NCI-H446 (cell line): ENCODE results near the gene FXYD5.
"Not testable (repeated sequence)": the region's sequence is repeated elsewhere in the genome, so short reads cannot be mapped to it uniquely, and the experiment has no call there.

Experiments
- DNase-seq, 2 experiments: peaks; one replicate each; lab custom pipeline; 2025; lab: John Stamatoyannopoulos, UW

The FXYD5 gene

DNA sequence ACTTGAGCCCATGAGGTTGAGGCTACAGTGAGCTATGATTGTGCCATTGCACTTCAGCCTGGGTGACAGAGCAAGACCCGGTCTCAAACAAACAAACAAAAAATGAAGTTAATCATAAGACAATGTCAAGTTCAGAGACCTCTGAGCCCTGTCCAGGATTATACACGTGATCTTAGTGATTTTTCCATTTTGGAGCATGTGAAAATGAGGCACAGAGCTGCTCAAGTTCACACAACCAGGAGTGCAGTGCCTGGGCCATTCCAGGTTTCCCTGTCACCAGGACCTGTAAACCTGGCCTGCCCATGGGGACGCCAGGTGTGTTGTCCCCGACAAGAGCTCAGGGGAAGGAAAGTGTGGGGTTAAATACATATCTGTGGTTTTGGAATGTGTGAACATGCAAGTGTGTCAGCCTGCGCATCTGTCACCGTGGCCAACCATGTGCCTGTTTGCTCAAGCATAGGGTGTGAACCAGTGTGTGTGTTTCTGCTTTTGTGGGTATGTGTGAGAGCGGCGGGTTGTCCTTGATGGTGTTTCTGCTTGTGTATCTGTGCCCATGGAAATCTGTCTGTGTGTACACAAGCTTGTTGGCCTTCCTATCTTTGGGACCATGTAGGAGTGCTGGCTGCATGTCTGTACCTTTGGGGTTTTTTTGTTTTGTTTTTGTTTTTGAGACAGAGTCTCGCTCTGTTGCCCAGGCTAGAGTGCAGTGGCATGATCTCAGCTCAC is 17.4 kb upstream of the FXYD5 start:
- DNase-seq, result no peak

DNA sequence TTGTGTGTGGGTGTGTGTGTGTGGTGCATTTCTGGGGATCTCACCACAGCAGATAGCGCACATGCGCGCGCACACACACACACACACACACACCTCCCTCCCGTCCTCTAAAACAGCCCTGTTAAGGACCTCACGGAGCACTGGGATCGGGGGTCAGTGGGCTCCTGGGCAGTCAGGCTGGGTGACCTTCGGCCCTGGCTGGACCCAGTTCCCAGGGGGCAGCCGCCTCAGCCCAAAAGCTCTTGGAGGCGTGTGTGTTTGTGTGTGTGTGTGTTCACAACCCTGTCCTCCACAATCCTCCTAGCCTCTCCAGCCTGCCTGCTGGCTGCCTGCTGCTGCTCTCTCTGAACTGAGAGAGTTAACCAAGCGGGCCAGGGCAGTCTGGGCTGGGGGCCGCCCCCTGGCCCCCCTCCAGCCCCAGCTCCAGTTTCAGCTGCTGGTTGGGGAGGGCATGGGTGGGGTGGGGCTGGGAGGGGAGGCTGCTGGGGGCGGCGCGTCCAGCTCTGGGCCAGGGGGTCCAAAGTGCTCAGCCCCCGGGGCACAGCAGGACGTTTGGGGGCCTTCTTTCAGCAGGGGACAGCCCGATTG is 16.1 kb upstream of the FXYD5 start, which contains the start of gene FXYD1:
Gene FXYD1 (plus strand): TSS at position 520 of the 588 bp plus-strand sequence. CDS start 1,256 bp downstream, outside the sequence.
- no peak for DNase-seq

DNA sequence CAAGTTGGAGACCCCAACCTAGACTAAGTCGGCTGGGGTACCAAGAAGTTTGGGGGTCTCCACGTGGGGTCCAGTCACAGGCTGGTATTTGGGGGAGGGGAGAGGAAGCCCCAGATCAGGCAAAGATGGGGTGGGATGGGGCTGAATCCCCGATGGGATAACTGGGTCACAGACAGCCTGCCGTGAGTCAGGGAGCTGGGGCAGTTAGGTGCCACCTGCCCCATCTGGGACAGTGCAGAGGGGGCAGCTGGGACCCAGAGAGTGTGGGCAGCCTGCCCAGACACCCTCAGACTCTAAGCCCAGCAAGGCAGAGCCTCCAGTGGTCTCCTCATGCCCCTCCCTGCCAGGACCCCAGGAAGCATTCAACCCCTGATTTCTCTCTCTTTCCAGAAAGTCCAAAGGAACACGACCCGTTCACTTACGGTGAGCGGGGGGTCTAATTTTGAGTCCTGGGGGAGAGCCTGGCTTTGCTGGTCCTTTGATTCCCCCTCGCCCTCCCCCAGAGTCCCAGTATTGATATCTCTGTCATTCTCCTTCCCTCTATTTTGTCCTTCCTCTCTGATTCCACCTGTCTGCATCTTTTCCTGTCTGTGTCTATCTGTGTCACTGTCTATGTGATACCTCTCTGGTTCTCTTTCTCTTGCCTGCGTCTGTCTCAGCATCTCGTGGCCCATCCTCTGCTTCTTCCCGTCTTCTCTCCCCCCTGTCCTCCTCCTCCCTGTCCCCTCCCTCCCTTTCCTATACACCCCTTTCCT is 14.2 kb upstream of the FXYD5 start:
- DNase-seq, result no peak

DNA sequence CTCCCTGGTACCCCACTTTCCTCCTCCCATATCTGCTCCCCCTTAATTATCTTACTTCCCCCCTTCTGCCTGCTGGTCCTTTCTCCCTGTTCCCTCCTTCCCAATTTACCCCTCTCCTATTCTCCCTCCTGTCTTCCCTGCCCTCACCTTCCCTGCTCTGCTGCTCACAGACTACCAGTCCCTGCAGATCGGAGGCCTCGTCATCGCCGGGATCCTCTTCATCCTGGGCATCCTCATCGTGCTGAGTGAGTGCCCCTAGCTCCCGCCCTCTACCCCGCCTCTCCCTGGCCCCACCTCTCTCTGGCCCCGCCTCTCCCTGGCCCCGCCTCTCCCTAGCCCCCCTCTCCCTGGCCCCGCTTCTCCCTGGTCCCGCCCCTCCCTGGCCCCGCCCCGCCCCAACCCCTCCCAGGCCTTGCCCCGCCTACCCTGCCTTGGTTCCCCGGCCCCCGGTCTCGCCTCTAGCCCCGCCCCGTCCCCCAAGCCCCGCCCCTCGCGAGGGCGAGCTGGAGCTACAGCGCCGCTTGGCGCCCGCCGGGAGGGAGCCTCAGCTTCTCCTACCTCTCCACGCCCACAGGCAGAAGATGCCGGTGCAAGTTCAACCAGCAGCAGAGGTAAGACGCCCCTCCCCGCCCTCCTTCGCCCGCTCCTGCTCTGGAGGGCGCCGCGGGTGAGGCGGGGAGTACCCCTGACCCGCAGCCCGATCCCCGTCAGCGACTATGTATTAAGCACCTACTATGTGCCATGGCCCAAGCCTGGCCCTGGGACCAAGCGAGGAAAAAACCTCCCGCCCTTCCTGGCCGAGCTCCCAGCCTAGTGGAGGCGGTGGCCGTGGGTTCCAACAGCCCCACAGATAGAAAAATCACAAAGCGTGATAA is 13.3 kb upstream of the FXYD5 start:
- peak in 1 of 2 experiments; percentile 71 for DNase-seq

DNA sequence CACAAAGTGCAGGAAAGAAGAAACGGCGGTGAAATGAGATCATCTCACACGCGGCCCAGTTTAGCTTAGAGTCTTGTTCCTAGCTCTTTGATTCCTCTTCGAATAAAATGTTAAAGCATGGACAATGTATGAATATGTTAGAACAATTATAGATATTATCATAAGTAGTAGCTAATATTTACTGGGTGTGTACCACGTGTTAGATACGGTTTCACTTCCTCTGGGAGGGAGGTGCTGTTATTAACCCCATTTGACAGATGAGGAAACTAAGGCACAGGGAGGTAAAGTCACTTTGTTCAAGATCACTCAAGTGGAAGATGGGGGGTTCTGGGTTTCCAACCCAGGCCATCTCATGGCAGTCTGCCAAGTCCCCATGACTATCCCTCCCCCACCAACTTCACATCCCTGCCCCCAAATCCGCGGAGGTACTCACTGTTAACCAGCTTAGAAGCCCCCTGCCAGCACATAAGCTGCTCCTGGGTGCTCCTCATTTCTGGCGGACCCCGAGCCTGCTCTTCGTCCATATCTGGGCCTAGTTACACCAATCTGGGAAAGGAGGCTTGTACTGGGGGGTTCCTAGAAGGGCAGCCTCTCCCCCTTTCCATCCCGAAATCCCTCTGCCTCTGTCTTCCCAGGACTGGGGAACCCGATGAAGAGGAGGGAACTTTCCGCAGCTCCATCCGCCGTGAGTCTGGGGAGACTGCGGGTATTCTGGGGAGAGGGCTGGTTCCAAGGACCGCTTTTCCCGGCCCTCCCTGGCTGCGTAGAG is 12.5 kb upstream of the FXYD5 start:
- no peak for DNase-seq

DNA sequence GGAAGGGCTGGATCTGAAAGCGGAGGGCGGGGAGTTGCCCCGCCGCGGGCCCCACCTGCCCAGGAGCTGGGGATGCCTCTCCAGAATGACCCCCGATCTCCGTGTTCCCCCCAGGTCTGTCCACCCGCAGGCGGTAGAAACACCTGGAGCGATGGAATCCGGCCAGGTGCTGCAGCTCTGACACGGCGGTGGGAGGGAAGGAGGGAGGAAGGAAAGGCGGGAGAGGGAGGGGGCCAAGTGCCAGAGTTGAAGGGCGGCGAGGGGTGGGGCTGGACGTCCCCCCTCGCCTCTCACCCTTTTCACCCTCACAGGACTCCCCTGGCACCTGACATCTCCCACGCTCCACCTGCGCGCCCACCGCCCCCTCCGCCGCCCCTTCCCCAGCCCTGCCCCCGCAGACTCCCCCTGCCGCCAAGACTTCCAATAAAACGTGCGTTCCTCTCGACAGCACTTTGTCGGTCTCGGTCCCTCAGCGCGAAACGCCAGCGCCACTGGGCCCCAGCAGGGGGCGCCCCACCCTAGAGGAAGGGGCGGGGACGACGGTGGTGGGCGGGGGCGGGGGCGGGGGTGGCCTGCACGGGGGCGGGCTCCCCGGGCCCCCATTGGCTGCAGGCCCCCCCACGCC is 11.8 kb upstream of the FXYD5 start:
- DNase-seq, result peak in 1 of 2 experiments; percentile 14

DNA sequence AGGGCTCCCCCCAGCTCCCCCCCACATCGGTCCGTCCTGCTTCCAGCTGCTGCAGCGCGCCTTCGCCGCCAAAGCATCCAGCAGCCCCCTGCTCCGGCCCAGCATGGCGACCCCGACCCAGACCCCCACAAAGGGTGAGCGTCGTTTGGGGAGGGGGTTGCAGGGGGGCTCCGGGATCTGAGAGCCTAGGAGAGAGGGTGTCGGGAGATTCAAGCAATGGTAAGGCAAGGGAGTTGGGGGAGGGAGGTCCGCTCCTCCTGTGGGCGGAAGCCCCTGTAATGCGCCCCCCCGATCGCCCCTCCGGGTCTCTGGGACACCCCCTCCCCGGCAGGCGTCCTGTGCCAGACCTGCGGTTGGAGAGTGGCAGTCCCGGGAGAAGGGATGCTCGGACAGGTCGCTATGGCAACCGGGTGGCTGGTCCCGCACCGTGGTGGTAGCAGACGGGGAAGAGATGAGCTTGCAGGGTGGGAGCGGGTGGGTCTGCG is 11.3 kb upstream of the FXYD5 start, which contains the start of gene FXYD7:
Gene FXYD7 (plus strand): TSS at position 25 of the 485 bp plus-strand sequence. CDS start 79 bp downstream, at position 104.
- no peak for DNase-seq

DNA sequence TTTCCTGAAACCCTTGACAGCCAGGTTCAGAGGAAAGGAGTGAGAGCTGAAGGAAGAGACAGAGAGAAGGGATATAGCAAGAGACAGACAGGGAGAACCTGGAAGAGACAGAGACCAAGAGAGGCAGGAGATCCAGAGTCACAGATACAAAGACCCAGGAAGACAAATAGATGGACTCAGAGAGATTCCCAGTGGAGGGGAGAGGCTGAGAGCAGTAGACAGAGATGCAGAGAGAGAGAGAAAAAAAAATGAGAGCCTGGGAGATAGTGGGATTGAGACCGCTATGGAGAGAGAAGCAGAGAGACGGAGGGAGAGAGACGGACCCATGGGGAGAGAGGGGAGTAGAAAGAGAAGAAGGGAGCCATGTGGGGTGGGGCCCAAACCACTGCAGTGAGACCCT is 10.7 kb upstream of the FXYD5 start:
- DNase-seq, result no peak

DNA sequence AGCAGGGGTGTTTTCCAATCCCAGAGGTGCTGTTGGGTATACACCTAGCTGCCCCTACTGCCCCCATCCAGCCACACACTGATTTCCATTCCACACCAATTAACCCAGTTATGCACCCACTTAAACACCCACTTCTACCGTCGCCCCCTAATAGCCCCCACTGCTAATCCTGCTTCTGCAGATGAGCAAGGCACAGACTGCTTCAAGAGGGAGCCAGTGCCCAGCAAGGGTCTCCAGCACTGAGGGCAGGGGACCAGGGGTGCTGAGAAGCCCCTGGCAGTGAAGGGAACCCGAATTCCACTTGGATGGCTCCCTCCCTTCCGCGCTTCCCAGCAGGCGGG is 10.3 kb upstream of the FXYD5 start:
- no peak for DNase-seq

DNA sequence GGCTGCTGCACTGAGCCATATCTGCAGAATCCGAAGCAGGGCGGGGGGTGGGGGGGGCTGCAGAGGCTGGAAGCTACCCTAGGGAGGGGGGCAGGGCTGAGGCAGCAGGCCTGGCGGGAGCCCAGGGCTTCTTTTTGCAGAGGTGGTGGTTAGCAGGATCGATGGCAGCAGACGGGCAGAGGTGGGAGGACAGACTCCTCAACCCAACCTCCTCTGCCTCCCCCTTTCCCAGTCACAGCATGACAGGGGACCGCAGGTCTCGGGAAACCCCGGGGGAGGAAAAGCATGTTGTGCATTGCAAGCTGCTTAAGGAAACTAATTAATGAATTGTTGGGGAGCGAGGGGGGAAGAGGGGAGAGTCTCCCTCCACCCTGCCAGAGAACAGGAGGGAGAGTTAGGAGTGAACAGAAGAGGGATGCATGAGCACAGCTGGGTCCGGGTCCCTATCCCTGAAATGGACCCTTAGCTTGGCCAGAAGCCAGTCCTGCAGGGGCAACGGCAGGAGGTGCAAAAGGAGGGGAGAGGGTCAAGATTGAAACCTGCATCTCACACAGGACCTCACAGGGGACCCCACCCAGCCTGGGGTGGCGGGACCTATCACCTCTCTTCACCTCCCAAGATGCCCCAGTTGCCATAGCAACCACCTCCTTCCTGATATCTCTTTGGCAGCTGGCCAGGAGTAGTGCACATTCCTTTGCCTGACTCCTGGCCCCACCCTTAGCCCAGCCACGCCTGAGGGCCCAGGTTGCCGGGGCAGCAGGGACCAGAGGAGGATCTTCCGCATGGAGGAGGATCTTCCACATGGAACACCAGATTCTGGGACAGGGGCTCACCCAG is 9.7 kb upstream of the FXYD5 start:
- DNase-seq, result no peak

DNA sequence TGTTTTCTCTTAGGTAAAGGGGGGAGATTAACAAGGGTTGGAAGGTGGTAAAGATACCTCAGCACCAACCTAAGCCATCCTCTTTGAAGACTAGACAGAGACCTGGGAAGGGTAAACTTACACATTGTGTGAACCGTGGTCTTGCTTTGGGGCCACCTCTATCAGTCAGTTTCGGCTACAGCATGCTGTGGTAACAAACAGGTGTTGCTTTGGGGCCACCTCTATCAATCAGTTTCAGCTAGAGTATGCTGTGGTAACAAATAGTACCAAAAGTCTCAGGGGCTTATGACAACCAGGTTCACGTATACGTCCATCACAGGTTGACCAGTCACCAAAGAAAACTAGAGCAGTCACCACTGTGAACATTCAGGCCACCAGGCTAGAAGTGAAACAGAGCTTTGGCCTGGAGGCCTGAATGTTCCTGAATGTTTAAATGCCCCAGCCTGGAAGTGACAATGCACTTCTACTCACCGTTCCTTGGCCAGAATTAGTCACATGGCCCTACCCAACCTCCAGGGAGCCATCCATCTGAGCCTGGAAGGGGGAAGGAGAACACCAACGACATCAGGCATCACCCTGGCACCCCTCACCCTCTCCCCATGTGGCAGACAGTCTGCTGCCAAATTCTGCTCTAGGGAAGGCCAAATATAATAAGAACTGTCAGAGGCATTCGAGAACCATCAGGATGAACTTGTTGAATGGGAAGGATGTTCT is 7.6 kb upstream of the FXYD5 start:
- no peak for DNase-seq

DNA sequence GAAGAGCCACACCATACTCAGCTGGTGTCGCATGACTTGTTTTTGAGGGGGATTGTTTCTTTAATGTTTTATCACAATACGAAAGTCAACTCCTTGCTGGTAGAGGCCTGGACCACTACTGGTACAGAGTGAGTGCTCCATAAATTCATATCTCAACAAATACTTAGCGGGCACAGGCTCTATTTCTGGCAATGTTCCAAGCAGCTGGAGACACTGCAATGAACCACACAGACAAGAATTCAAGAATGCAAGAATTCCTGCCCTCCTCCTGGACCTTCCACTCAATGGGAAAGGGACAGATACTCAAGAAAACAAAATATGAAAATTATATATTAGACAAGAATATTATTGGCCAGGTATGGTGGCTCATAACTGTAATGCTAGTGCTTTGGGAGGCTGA is 5.1 kb upstream of the FXYD5 start:
- no peak for DNase-seq

DNA sequence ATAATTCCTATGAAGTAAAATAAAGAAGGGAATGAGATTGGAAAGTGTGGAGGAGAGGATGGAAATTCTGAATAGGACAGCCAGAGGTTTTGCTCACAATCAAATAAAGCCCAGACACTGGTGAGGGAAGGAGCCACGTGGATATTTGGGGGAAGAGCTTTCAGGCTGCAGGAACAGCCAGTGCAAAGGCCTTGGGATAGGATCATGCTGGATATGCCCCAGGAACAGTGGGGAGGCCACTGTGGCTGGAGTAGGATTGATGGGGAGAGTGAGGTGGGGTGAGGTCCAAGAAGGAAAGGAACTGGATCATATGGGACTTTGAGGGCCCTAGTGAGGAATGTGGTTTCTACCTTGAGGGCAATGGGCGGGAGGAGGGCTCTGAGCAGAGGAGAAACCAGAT is 4.1 kb upstream of the FXYD5 start:
- DNase-seq, result no peak

DNA sequence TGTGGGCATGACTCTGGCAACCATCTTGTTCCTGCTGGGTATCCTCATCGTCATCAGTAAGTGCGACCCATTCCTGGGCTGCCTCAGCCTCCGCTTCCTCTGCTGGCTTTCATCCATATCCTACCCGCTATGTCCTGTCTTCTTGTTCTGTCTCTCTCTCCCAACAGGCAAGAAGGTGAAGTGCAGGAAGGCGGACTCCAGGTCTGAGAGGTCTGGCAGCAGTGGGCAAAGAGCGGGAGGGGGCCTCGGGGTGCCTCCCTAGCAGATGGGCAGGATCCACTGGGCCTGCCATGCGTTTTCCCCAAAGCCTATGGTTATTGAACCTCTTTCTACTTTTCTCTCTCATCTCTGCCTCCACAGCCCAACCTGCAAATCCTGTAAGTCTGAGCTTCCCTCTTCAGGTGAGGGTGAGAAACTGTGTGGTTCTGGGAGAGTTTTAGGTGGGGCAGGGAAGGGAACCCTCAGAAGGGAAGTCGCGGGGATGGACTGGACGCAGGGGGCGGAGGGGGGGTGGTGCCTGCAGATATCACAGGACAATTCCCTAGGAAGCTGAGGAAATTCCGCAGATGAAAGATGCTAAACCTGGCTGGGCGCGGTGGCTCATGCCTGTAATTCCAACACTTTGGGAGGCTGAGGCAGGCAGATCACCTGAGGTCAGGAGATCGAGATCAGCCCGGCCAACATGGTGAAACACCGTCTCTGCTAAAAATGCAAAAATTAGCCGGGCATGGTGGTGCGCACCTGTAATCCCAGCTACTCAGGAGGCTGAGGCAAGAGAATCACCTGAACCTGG is 3.1 kb upstream of the FXYD5 start:
- DNase-seq, result no peak

DNA sequence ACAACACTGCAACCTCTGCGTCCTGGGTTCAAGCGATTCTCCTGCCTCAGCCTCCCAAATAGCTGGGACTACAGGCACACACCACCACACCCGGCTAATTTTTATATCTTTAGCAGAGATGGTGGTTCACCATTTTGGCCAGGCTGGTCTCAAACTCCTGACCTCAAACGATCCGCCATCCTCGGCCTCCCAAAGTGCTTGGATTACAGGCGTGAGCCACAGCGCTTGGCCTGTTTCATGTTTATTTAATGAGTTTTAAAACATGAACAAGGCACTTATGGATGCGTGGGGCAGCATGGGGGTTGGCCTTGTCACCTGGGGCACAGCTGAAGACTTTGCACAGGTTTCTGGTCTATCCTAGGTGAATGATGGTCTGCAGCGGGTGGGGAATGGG is 1.4 kb upstream of the FXYD5 start:
- DNase-seq, result not testable (repeated sequence)

DNA sequence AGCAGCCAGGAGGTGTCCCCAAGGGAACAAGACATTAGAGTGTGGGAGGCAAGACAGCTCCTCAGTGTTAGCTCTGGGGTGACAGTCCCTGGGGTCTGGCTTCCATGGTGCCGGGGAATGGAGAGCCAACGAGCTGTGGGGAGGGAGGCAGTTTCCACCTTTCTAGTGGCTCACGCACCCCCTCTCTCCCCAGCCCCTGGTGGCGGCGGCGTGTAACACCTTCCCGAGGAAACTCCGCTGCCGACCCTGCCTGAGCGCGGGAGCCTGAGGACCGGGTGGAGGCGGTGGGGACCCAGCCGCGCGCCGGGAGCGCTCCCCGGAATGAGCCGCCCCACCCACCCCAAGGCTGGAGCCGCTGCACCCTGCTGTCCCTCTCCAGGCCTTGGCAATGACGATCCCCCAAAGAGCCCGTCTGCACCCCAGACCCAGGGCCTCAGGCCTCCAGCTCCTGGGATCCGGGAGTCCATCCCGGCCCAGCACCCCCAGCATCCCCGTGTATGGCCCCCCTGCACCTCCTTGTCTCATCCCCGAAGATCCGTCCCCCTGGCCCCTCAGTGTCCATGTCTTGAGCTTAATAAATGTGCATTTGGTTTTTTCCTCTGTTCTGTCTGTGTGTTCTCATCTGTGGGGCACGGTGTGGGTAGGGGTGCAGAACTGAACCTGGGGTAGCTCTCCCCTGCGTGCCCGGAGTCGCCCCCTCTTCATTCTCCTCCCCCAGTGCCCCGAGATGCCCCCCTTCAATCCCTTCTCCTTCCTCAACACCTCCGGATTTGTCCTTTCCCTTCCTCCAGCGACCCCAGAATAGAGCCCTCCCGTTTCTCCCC is 622 bp upstream of the FXYD5 start:
- DNase-seq, result no peak

DNA sequence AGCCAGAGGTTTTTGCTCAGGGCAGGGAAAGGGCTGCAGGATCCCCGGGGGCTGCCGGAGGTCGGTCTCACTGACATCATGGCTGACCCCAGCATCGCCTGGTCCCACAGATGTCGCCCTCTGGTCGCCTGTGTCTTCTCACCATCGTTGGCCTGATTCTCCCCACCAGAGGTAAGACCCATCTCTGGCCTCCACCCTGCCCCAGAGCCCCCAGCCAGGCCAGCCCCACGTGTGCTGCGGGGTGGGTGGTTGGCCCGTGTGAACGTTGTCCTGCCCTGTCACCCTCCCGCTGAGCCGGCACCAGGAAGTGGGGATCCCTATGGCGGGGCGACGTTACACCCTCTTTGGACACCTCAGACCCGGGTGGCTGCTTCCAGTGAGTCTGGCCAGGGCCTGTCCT is 906 bp downstream of the FXYD5 start:
- no peak for DNase-seq
